Keratinocyte (primary cell): Measurements from ENCODE around the gene CPA4. TPM values are rescaled to one million over a fixed set of nuclear protein-coding genes. Genes with fewer than 3 reads are reported as not detected.

ENCODE experiments used
- DNase-seq: peaks from one replicate; pipeline ENCODE4 v3.0.0-alpha.2; 2011; ENCODE audit warnings: low read depth, missing footprints, low spot score
- FAIRE-seq: peaks from 2 replicates; lab custom pipeline; 2011; peaks lifted over from hg19 to GRCh38; lab: Jason Lieb, UNC
- H2AFZ ChIP-seq: 2 replicates; pipeline ENCODE4 v1.6.0; 2012; ENCODE audit warnings: low read length, control low read depth, inconsistent platforms; ENCODE audit not compliant: control insufficient read depth
- H3K27ac ChIP-seq: 2 replicates; pipeline ENCODE4 v1.5.1; 2011; ENCODE audit warnings: low read length; ENCODE audit not compliant: control insufficient read depth, insufficient read depth
- H3K27me3 ChIP-seq: 3 replicates; pipeline ENCODE4 v1.6.0; 2011; ENCODE audit warnings: low read length; ENCODE audit not compliant: control insufficient read depth, insufficient read depth; ENCODE audit errors: extremely low read depth
- H3K36me3 ChIP-seq, 2 experiments: 2 replicates in 1 of 2; 3 replicates in 1 of 2; pipeline ENCODE4 v1.5.1; 2011; ENCODE audit warnings: low read length in 2 of 2, mild to moderate bottlenecking in 1 of 2; ENCODE audit not compliant: control insufficient read depth in 2 of 2, insufficient read depth in 2 of 2; ENCODE audit errors: extremely low read depth in 1 of 2
- H3K4me1 ChIP-seq: 3 replicates; pipeline ENCODE4 v1.5.1; 2011; ENCODE audit warnings: low read length; ENCODE audit not compliant: control insufficient read depth, insufficient read depth; ENCODE audit errors: extremely low read depth
- H3K4me2 ChIP-seq: 3 replicates; pipeline ENCODE4 v1.6.0; 2011; ENCODE audit warnings: low read depth, low read length; ENCODE audit not compliant: control insufficient read depth, insufficient read depth; ENCODE audit errors: extremely low read depth
- H3K4me3 ChIP-seq, 3 experiments: fragments of 200-600 bp in 1 of 3; sonication (generic) in 1 of 3; 2 replicates in 2 of 3; 3 replicates in 1 of 3; pipeline ENCODE4 v1.5.1; 2011 to 2016; ENCODE audit warnings: low read length in 3 of 3, mild to moderate bottlenecking in 3 of 3, control low read depth in 2 of 3, inconsistent platforms in 1 of 3, low read depth in 1 of 3, mixed read lengths in 1 of 3, mixed run types in 1 of 3, moderate library complexity in 1 of 3; ENCODE audit not compliant: control insufficient read depth in 2 of 3, insufficient read depth in 2 of 3; ENCODE audit errors: extremely low read depth in 1 of 3
- H3K79me2 ChIP-seq: 2 replicates; pipeline ENCODE4 v1.6.0; 2012; ENCODE audit warnings: low read length; ENCODE audit not compliant: control insufficient read depth, insufficient read depth
- H3K9ac ChIP-seq: 3 replicates; pipeline ENCODE4 v1.6.0; 2011; ENCODE audit warnings: low read length; ENCODE audit not compliant: control insufficient read depth, insufficient read depth; ENCODE audit errors: extremely low read depth
- H3K9me1 ChIP-seq: 3 replicates; pipeline ENCODE4 v1.6.0; 2011; ENCODE audit warnings: low read length; ENCODE audit not compliant: control insufficient read depth, insufficient read depth; ENCODE audit errors: extremely low read depth
- H3K9me3 ChIP-seq: 2 replicates; pipeline ENCODE4 v1.5.1; 2012; ENCODE audit warnings: low read depth, low read length; ENCODE audit not compliant: control insufficient read depth
- H4K20me1 ChIP-seq: 3 replicates; pipeline ENCODE4 v1.6.0; 2011; ENCODE audit warnings: low read length; ENCODE audit not compliant: control insufficient read depth, insufficient read depth; ENCODE audit errors: extremely low read depth
- EZH2 ChIP-seq: IDR thresholded peaks from one replicate; pipeline ENCODE4 v1.6.1; 2012; ENCODE audit warnings: inconsistent platforms, mild to moderate bottlenecking, low read length, moderate library complexity
- dilution Hi-C: fragments of 300-500 bp; cut with MboI; formaldehyde crosslinking; loops from one replicate; pipeline ENCODE4 v1.7.0; 2020; ENCODE audit warnings: low sequenced_read_pairs; ENCODE audit not compliant: extremely low pct_ligation_motif_present
- polyA plus RNA-seq, 5 experiments: library from polyadenylated mRNA; depleted of rRNA in 3 of 5; stranded (reverse) in 3 of 5; stranded (forward) in 1 of 5; unstranded in 1 of 5; fragments of >200 nt; gene quantifications; 1 replicate in 1 of 5; 2 replicates in 3 of 5; 3 replicates in 1 of 5; pipeline versions ENCODE4 v1.2.1 to v1.2.3, GENCODE V29; 2011 to 2012; ENCODE audit warnings: missing spikeins in 2 of 5, low read depth in 1 of 5, low replicate concordance in 1 of 5
- TF ChIP-seq, protein P1 (sequence below), 3 experiments: IDR thresholded peaks in 1 of 3; conservative IDR thresholded peaks in 1 of 3; optimal IDR thresholded peaks in 1 of 3; 2 replicates in 2 of 3; 3 replicates in 1 of 3; pipeline versions ENCODE3 to v1.5.1; 2011; ENCODE audit warnings: low read length in 3 of 3, mild to moderate bottlenecking in 3 of 3, moderate library complexity in 2 of 3, control low read depth in 1 of 3, inconsistent platforms in 1 of 3; ENCODE audit not compliant: insufficient read depth in 2 of 3; ENCODE audit errors: extremely low read depth in 1 of 3

The CPA4 gene
- polyA plus RNA-seq, 1 donor (not counting 4 experiments of a cell fraction or from before 2014, with no cell fraction given): 248 TPM

DNA sequence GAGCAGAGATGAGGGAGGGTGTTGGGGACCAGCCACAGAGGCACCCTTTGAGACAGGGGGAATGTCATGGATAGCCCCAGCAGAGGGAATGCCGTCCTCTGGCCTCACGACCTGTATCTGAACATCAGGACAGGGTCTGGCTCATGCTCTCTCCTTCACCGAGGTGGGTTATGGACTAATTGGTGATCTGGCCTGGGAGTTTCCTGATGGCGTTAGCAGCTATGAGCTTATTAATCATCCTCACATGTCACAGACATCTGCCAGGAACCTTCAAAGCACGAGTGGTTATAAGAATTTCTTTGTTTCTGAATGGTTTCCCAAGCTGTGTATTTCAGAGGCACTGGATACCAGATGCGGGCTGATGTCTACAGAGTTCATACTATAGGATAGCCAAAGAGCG lies 6.9 kb downstream of the CPA4 start:
- Histone ChIP-seq H3K27me3 (no peaks in the 10 kb centered on the region), H3K4me3 (no peak overlapping the region), H3K4me2 (no peak overlapping the region), H3K36me3 (peaks cover 53 to 55% of the 10 kb centered on the region in 2 experiments), H3K27ac (no peak overlapping the region), H3K79me2 (peaks cover 19% of the 10 kb centered on the region), H3K4me1 (peaks cover 5% of the 10 kb centered on the region), H3K9me1 (no peaks in the 10 kb centered on the region), H3K9me3 (no peaks in the 10 kb centered on the region), H3K9ac (no peak overlapping the region), H4K20me1 (peaks cover 8% of the 10 kb centered on the region), H2AFZ (no peak overlapping the region)
- DNase-seq (no peak), FAIRE-seq (peak; percentile 13)
- TF ChIP-seq EZH2: no peak
- TF ChIP-seq, protein P1, sequence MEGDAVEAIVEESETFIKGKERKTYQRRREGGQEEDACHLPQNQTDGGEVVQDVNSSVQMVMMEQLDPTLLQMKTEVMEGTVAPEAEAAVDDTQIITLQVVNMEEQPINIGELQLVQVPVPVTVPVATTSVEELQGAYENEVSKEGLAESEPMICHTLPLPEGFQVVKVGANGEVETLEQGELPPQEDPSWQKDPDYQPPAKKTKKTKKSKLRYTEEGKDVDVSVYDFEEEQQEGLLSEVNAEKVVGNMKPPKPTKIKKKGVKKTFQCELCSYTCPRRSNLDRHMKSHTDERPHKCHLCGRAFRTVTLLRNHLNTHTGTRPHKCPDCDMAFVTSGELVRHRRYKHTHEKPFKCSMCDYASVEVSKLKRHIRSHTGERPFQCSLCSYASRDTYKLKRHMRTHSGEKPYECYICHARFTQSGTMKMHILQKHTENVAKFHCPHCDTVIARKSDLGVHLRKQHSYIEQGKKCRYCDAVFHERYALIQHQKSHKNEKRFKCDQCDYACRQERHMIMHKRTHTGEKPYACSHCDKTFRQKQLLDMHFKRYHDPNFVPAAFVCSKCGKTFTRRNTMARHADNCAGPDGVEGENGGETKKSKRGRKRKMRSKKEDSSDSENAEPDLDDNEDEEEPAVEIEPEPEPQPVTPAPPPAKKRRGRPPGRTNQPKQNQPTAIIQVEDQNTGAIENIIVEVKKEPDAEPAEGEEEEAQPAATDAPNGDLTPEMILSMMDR (optimal IDR thresholded peaks at IDR 0.05 in 1 of 3, IDR thresholded peaks at IDR 0.05 in 1 of 3, conservative IDR thresholded peaks at IDR 0.05 in 1 of 3; ENCODE audit: extremely low read depth in 1 of 3, insufficient read depth in 2 of 3, low read length in 3 of 3): no peak
- dilution Hi-C loops: no loop called here

DNA sequence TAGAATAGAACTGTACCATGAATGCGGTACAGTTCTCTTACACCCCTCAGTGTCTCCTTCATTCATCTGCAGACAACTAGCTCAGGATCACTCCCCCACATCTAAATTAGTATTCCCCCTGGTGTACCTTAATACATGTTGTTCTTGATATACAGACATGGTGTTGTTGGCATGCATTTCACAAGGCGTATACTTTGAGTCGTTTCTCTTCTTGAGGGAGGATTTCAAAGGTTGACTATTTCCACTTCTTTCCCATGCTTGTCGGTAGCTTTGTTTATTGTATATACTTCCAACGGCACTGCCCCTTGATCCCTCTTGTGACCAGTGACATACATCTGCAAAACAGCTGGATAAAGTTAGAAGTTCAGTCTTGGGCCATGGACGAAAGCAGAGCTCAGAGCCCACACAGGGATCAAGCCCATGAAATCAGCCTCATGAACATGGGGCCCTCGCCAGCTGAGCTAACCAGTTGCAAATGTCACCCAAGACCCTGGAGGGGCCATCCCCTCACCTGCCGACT lies 8.6 kb downstream of the CPA4 start:
- Histone ChIP-seq H3K4me2 (no peak overlapping the region), H3K36me3 (peaks cover 53% of the 10 kb centered on the region in 2 experiments), H3K9me3 (no peaks in the 10 kb centered on the region), H3K27me3 (no peaks in the 10 kb centered on the region), H4K20me1 (peaks cover 3% of the 10 kb centered on the region), H3K9ac (no peak overlapping the region), H3K79me2 (peaks cover 5% of the 10 kb centered on the region), H3K27ac (no peak overlapping the region), H3K4me1 (no peaks in the 10 kb centered on the region), H3K4me3 (no peak overlapping the region), H3K9me1 (no peaks in the 10 kb centered on the region), H2AFZ (no peak overlapping the region)
- no peak for DNase-seq
- no peak for TF ChIP-seq EZH2
- TF ChIP-seq, protein P1 (optimal IDR thresholded peaks at IDR 0.05 in 1 of 3, IDR thresholded peaks at IDR 0.05 in 1 of 3, conservative IDR thresholded peaks at IDR 0.05 in 1 of 3; ENCODE audit: extremely low read depth in 1 of 3, insufficient read depth in 2 of 3, low read length in 3 of 3): no peak
- dilution Hi-C loops: no loop called here
- FAIRE-seq: no peak
